Mucosa of stomach (tissue), 1 donor: ENCODE results near the gene TYMP.

Experiments
- H3K27me3 ChIP-seq: one replicate; pipeline ENCODE4 v1.7.0; 2013; ENCODE audit warnings: mild to moderate bottlenecking, low read length; ENCODE audit not compliant: control insufficient read depth, insufficient read depth
- H3K36me3 ChIP-seq: one replicate; pipeline ENCODE4 v1.7.0; 2013; ENCODE audit warnings: low read length; ENCODE audit not compliant: control insufficient read depth, insufficient read depth
- H3K4me1 ChIP-seq: one replicate; pipeline ENCODE4 v1.7.0; 2013; ENCODE audit warnings: mild to moderate bottlenecking, low read length; ENCODE audit not compliant: control insufficient read depth, insufficient read depth
- H3K4me3 ChIP-seq: one replicate; pipeline ENCODE4 v1.7.0; 2013; ENCODE audit warnings: low read length
- H3K9ac ChIP-seq: one replicate; pipeline ENCODE4 v1.7.0; 2013; ENCODE audit warnings: mild to moderate bottlenecking, low read length, moderate library complexity
- H3K9me3 ChIP-seq: one replicate; pipeline ENCODE4 v1.7.0; 2013; ENCODE audit warnings: mild to moderate bottlenecking, low read length, moderate library complexity; ENCODE audit not compliant: control insufficient read depth
- donor health status: Pancreatic carcinoma.

The TYMP gene

DNA sequence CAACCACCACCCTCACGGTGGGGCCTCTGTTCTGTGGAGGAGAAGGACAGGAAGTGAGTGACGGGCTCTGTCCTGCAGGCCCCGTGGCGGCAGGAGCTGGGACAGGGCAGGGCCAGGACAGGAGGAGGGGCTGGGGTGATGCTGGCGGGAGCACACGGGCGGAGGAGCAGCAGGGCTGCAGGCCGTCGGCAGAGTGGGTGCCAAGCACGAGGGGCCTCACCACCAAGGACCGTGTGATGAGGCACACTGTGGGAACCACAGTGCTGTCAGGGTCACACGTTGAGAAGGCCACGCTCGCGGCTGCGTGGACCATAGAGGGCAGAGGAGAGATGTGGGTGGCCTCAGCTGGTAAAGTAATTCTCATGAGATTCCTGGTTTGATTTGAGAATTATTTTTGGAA, 12.9 kb downstream of the TYMP start:
- H3K4me3 ChIP-seq = no peak overlapping the region
- H3K36me3 ChIP-seq = peaks cover 7% of the 10 kb centered on the region

GRCh38 chr22:50516068-50516467, 13.7 kb downstream of the TYMP start:
- no peak overlapping the region for H3K4me3 ChIP-seq
- H3K36me3 ChIP-seq = peaks cover 7% of the 10 kb centered on the region
- no peak overlapping the region for H3K9ac ChIP-seq
- no peaks in the 10 kb centered on the region for H3K27me3 ChIP-seq
- no peaks in the 10 kb centered on the region for H3K9me3 ChIP-seq
- H3K4me1 ChIP-seq = no peaks in the 10 kb centered on the region

More for the DNA sequence above, 12.9 kb downstream of the TYMP start:
- Histone ChIP-seq H3K9ac (no peak overlapping the region), H3K27me3 (no peaks in the 10 kb centered on the region), H3K9me3 (no peaks in the 10 kb centered on the region), H3K4me1 (no peaks in the 10 kb centered on the region)

DNA sequence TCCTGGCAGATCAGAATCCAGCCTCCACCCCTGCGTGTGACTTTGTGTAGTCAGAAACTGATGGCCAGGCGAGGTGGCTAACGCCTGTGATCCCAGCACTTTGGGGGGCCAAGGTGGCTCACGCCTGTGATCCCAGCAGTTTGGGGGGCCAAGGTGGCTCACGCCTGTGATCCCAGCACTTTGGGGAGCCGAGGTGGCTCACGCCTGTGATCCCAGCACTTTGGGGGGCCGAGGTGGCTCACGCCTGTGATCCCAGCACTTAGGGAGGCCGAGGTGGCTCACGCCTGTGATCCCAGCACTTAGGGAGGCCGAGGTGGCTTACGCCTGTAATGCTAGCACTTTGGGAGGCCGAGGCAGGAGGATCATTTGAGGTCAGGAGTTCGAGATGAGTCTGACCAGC, 16.6 kb downstream of the TYMP start:
- Histone ChIP-seq H3K9ac (no peak overlapping the region), H3K4me1 (peaks cover 11% of the 10 kb centered on the region), H3K27me3 (no peaks in the 10 kb centered on the region), H3K36me3 (no peaks in the 10 kb centered on the region), H3K4me3 (no peak overlapping the region), H3K9me3 (no peaks in the 10 kb centered on the region)

DNA sequence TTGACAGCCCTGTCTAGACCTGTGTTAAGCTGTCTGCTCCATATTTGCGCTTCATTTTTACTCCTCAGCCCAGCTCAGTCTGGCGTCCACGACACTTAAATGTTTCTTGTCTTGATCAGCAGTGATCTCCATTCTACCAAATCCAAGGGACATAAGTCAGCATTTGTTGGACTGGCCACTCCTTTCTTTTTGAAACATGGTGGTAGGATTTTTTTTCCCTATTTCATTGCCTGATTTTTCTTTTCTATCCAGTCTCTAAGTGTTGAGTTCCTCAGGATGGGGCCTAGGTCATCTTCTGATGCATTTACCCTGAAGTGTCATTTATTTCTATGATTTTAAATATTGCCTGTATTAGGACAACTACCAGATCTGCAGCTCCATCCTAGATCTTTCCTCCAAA, 20.9 kb downstream of the TYMP start:
- no peaks in the 10 kb centered on the region for H3K27me3 ChIP-seq
- peak overlapping the region; percentile 72 for H3K4me3 ChIP-seq
- H3K36me3 ChIP-seq = no peaks in the 10 kb centered on the region
- H3K9me3 ChIP-seq = no peaks in the 10 kb centered on the region
- H3K4me1 ChIP-seq = peaks cover 26% of the 10 kb centered on the region
- peak overlapping the region; percentile 65 for H3K9ac ChIP-seq

DNA sequence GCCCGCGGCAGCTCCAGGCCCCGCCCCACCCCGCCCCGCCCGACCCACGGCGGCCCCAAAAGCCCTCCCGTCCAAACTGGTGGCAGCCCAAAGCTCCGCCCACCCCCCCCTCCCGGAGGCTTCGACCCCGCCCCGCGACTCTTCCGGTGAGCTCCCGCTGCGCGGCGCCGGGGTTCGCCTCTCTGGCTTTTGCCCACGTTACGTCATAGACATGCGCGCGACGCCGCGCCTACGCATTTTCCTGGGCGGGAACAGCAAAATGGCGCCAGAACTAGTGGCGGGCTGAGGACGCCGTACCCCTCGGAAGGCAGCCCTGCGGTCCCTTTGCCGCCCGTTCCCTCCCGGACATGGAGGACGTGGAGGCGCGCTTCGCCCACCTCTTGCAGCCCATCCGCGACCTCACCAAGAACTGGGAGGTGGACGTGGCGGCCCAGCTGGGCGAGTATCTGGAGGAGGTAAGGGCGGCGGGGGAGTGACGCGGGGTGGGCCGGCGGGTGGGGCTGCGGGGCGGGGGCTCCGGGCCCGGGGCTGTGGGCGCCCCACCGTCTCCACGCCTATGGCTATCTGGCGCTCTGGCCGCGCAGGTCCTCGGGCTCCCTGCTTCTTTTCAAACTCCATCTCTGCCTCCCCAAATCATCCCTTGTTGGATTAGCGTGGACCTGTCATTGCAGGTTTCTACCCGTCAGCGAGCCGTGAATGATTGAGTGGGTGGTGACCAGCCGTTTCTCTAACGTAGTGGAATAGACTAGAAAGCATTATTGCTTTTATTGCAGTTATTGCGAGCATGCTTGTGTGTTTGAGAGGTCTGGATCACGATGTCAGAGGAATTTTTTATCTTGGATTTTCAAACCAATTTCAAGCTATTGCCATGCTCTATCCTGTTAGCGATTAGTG, 21.6 kb downstream of the TYMP start, which contains the start of gene NCAPH2:
NCAPH2 (plus strand) TSS at position 234 of the 894 bp plus-strand sequence; CDS start at position 348, 114 bp downstream.
- no peaks in the 10 kb centered on the region for H3K36me3 ChIP-seq
- H3K9me3 ChIP-seq = no peaks in the 10 kb centered on the region
- no peaks in the 10 kb centered on the region for H3K27me3 ChIP-seq
- peak within 1 kb of the TSS; percentile 82 for H3K4me3 ChIP-seq
- peak within 1 kb of the TSS; percentile 82 for H3K9ac ChIP-seq
- H3K4me1 ChIP-seq = peaks cover 26% of the 10 kb centered on the region

DNA sequence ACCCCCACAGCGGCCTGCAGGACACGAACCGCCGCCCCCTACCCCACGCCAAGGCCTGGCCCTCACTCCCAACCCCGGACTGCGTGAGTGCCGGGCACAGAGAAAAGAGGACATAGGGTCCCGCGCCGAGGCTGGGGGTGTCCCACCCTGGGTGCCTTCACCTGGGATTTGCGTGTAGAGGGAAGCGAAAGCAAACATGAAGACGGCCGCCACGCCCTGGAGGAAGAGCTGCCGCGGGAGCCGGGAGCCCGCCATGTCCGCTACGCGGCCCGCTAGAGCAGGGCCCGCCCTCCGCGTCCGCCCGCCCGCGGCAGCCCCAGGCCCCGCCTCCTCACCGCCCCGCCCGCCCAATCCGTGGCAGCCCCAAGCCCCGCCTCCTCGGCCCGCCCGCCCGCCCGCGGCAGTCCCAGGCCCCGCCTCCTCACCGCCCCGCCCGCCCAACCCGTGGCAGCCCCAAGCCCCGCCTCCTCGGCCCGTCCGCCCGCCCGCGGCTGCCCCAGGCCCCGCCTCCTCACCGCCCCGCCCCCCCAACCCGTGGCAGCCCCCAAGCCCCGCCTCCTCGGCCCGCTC, 22.3 kb downstream of the TYMP start, which contains the start of gene LMF2:
LMF2 (minus strand) TSS at position 282 of the 570 bp plus-strand sequence; CDS start at position 255, 27 bp downstream.
- H3K36me3 ChIP-seq = no peaks in the 10 kb centered on the region
- H3K27me3 ChIP-seq = no peaks in the 10 kb centered on the region
- H3K9me3 ChIP-seq = no peaks in the 10 kb centered on the region
- H3K9ac ChIP-seq = peak within 1 kb of the TSS; percentile 82
- H3K4me1 ChIP-seq = peaks cover 26% of the 10 kb centered on the region
- peak within 1 kb of the TSS; percentile 82 for H3K4me3 ChIP-seq

GRCh38 chr22:50506611-50507420, 23.0 kb downstream of the TYMP start:
- H3K36me3 ChIP-seq = no peaks in the 10 kb centered on the region
- no peaks in the 10 kb centered on the region for H3K27me3 ChIP-seq
- peak overlapping the region; percentile 82 for H3K9ac ChIP-seq
- peaks cover 26% of the 10 kb centered on the region for H3K4me1 ChIP-seq
- peak overlapping the region; percentile 82 for H3K4me3 ChIP-seq
- H3K9me3 ChIP-seq = no peaks in the 10 kb centered on the region

- Histone ChIP-seq H3K4me1 (peaks cover 26% of the 10 kb centered on the region), H3K9ac (peak overlapping the region; percentile 82), H3K27me3 (no peaks in the 10 kb centered on the region), H3K9me3 (no peaks in the 10 kb centered on the region), H3K4me3 (no peak overlapping the region), H3K36me3 (no peaks in the 10 kb centered on the region)
Measured at GRCh38 chr22:50505776-50506610, 23.8 kb downstream of the TYMP start.

GRCh38 chr22:50505276-50505775, 24.5 kb downstream of the TYMP start:
- H3K9ac ChIP-seq = no peak overlapping the region
- peaks cover 26% of the 10 kb centered on the region for H3K4me1 ChIP-seq
- H3K4me3 ChIP-seq = no peak overlapping the region
- no peaks in the 10 kb centered on the region for H3K36me3 ChIP-seq
- no peaks in the 10 kb centered on the region for H3K9me3 ChIP-seq
- no peaks in the 10 kb centered on the region for H3K27me3 ChIP-seq

DNA sequence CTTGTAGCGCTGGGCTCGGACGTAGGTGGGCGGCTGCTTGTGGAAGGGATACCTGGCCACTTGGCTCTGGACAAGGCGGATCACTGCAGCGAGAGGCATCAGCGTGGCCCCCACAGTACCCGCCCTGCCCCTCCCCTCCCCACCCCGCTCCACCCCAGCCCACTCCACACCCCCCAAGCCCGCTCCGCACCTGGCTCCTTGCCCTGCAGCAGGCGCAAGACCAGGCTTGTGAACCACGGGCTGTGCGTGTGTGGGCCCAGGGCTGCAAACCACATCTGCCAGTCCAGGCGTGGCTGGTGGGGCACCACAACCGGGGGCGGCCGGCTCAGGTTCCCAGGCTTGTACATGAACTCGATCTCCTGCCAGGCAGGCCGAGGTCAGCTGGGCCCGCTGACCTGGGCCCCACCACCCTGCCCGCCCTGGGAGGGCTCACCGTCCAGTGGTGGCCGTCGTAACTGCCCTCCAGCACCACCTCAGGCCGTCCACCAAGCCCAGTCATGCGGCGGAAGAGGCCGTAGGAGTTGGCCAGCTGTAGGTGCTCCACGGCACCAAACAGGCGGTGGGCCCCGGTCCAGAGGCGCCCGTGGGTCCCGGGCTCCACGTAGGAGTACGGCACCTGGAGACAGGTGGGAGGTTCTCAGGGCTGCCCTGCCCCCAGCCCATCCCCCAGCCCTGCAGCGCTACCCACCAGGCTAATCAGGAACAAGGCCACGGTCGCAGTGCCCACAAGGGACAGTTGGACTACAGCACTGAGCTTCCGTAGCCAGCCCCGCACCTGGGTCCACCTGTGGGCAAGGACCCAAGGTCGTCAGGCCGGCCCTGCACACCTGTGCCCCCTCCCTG, 25.2 kb downstream of the TYMP start:
- Histone ChIP-seq H3K36me3 (no peaks in the 10 kb centered on the region), H3K4me1 (peaks cover 26% of the 10 kb centered on the region), H3K4me3 (no peak overlapping the region), H3K9ac (no peak overlapping the region), H3K27me3 (no peaks in the 10 kb centered on the region), H3K9me3 (no peaks in the 10 kb centered on the region)
